ENCODE data around the gene COL20A1.

COL20A1 gene

GRCh38 chr20:63366390-63367365 is 73.7 kb downstream of the COL20A1 start:
- no peak overlapping the region for H3K9ac ChIP-seq (ENCODE audit: low read depth, low read length)
- no peaks in the 10 kb centered on the region for H3K4me1 ChIP-seq (ENCODE audit: control insufficient read depth, insufficient read depth, low read length)
- H3K36me3 ChIP-seq (ENCODE audit: control insufficient read depth, insufficient read depth, low read length) = no peaks in the 10 kb centered on the region
- H3K9me3 ChIP-seq (ENCODE audit: control insufficient read depth, insufficient read depth, low read length) = no peaks in the 10 kb centered on the region
- no peak overlapping the region for H3K4me3 ChIP-seq (ENCODE audit: low read depth, low read length)
- H3K27me3 ChIP-seq (ENCODE audit: control insufficient read depth, insufficient read depth, low read length) = peaks cover 2% of the 10 kb centered on the region

DNA sequence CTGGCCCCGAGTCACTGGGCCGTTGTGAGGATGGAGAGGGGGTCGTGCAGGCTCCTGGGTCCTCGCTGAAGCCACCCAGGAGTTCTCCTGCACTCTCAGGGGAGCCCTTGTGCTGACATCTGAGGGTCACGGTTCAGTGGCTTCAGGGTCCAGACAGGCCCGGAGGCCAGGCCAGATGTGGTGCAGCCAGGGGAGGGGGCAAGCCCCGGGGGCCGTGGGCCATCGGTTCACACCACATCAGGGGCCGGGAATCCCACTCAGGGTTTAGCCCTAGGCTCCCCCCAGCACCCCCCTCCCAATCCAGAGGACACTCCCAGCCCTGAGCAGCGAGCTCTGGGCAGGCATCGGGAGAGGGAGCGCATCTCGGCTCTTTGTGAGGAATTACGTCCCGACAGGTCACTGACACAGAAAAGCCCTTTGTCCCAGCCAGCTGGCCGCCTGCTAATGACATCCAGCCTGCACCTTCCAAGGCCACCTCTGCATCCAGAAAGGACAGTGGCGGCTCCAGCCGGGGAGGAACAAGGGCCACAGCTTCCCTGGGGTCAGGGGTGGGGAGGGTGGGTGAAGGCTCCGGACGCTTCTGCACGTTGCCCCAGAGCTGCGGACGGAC is 74.6 kb downstream of the COL20A1 start:
- Histone ChIP-seq H3K27me3 (ENCODE audit: control insufficient read depth, insufficient read depth, low read length) (peaks cover 2% of the 10 kb centered on the region), H3K9ac (ENCODE audit: low read depth, low read length) (no peak overlapping the region), H3K36me3 (ENCODE audit: control insufficient read depth, insufficient read depth, low read length) (no peaks in the 10 kb centered on the region), H3K9me3 (ENCODE audit: control insufficient read depth, insufficient read depth, low read length) (no peaks in the 10 kb centered on the region), H3K4me1 (ENCODE audit: control insufficient read depth, insufficient read depth, low read length) (no peaks in the 10 kb centered on the region), H3K4me3 (ENCODE audit: low read depth, low read length) (no peak overlapping the region)

GRCh38 chr20:63368151-63368550 is 75.2 kb downstream of the COL20A1 start:
- H3K27me3 ChIP-seq (ENCODE audit: control insufficient read depth, insufficient read depth, low read length) = no peaks in the 10 kb centered on the region
- no peaks in the 10 kb centered on the region for H3K4me1 ChIP-seq (ENCODE audit: control insufficient read depth, insufficient read depth, low read length)
- H3K4me3 ChIP-seq (ENCODE audit: low read depth, low read length) = no peak overlapping the region
- H3K9ac ChIP-seq (ENCODE audit: low read depth, low read length) = no peak overlapping the region
- no peaks in the 10 kb centered on the region for H3K36me3 ChIP-seq (ENCODE audit: control insufficient read depth, insufficient read depth, low read length)
- no peaks in the 10 kb centered on the region for H3K9me3 ChIP-seq (ENCODE audit: control insufficient read depth, insufficient read depth, low read length)

DNA sequence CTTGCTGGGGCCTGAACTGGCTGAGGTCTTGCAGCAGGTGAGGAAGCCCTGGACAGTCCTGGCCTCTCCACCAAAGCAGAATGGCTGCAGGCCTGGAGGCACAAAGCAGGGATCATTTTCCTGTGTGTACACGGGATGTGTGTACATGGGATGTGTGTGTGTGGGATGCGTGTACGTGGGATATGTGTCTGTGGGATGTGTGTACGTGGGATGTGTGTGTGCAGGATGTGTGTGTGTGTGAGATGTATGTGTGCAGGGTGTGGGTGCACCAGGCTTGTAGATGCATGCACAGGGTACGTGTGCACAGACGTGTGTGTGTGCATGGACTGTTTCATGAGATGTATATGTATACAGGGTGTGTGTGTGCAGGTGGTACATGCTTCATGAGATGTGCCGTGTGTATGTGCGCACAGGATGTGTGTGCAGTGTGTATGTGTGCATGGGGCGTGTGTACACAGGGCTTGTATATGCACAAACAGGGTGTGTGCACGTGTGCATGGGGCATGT is 76.1 kb downstream of the COL20A1 start:
- H3K9me3 ChIP-seq (ENCODE audit: control insufficient read depth, insufficient read depth, low read length) = no peaks in the 10 kb centered on the region
- no peaks in the 10 kb centered on the region for H3K27me3 ChIP-seq (ENCODE audit: control insufficient read depth, insufficient read depth, low read length)
- H3K9ac ChIP-seq (ENCODE audit: low read depth, low read length) = no peak overlapping the region
- no peak overlapping the region for H3K4me3 ChIP-seq (ENCODE audit: low read depth, low read length)
- H3K36me3 ChIP-seq (ENCODE audit: control insufficient read depth, insufficient read depth, low read length) = no peaks in the 10 kb centered on the region
- H3K4me1 ChIP-seq (ENCODE audit: control insufficient read depth, insufficient read depth, low read length) = no peaks in the 10 kb centered on the region

- no peaks in the 10 kb centered on the region for H3K9me3 ChIP-seq (ENCODE audit: control insufficient read depth, insufficient read depth, low read length)
- H3K9ac ChIP-seq (ENCODE audit: low read depth, low read length) = no peak overlapping the region
- no peaks in the 10 kb centered on the region for H3K4me1 ChIP-seq (ENCODE audit: control insufficient read depth, insufficient read depth, low read length)
- H3K4me3 ChIP-seq (ENCODE audit: low read depth, low read length) = no peak overlapping the region
- no peaks in the 10 kb centered on the region for H3K36me3 ChIP-seq (ENCODE audit: control insufficient read depth, insufficient read depth, low read length)
- H3K27me3 ChIP-seq (ENCODE audit: control insufficient read depth, insufficient read depth, low read length) = no peaks in the 10 kb centered on the region
These were observed 77.0 kb downstream of the COL20A1 start for GRCh38 chr20:63369724-63370617.

GRCh38 chr20:63370618-63371187 is 77.7 kb downstream of the COL20A1 start:
- no peak overlapping the region for H3K9ac ChIP-seq (ENCODE audit: low read depth, low read length)
- H3K4me1 ChIP-seq (ENCODE audit: control insufficient read depth, insufficient read depth, low read length) = no peaks in the 10 kb centered on the region
- no peaks in the 10 kb centered on the region for H3K9me3 ChIP-seq (ENCODE audit: control insufficient read depth, insufficient read depth, low read length)
- no peaks in the 10 kb centered on the region for H3K36me3 ChIP-seq (ENCODE audit: control insufficient read depth, insufficient read depth, low read length)
- H3K4me3 ChIP-seq (ENCODE audit: low read depth, low read length) = no peak overlapping the region
- no peaks in the 10 kb centered on the region for H3K27me3 ChIP-seq (ENCODE audit: control insufficient read depth, insufficient read depth, low read length)

DNA sequence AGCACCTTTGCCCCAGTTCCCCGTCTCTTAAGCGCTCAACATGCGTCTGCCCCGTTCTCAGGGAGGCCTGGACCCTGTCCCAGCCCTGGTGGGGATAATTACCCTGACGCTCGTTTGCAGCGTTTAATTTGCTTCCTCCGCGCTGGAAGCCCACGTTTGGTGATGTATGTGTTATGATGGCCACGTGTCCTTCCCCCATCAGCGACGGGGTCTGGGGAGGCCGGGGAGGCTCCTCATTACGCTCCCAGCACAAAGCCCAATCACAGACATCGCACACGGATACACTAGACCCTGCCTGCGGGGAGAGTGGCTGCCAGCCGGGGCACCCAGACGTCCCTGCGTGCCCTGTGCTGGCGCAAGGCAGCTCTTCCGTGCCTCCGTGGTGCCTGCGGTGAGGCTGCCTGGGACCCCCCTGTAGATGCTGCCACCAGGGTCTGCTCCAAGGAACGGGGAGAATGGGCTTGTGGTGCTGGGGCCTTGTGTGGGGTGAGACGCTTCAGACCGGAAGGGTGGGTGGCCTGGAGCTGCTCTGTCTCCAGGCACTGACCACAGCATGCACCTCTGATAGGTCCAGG is 78.4 kb downstream of the COL20A1 start:
- Histone ChIP-seq H3K27me3 (ENCODE audit: control insufficient read depth, insufficient read depth, low read length) (no peaks in the 10 kb centered on the region), H3K4me1 (ENCODE audit: control insufficient read depth, insufficient read depth, low read length) (no peaks in the 10 kb centered on the region), H3K9me3 (ENCODE audit: control insufficient read depth, insufficient read depth, low read length) (no peaks in the 10 kb centered on the region), H3K36me3 (ENCODE audit: control insufficient read depth, insufficient read depth, low read length) (no peaks in the 10 kb centered on the region), H3K4me3 (ENCODE audit: low read depth, low read length) (no peak overlapping the region), H3K9ac (ENCODE audit: low read depth, low read length) (no peak overlapping the region)

GRCh38 chr20:63372971-63373885 is 80.2 kb downstream of the COL20A1 start:
- Histone ChIP-seq H3K4me3 (ENCODE audit: low read depth, low read length) (no peak overlapping the region), H3K9me3 (ENCODE audit: control insufficient read depth, insufficient read depth, low read length) (no peaks in the 10 kb centered on the region), H3K4me1 (ENCODE audit: control insufficient read depth, insufficient read depth, low read length) (no peaks in the 10 kb centered on the region), H3K27me3 (ENCODE audit: control insufficient read depth, insufficient read depth, low read length) (no peaks in the 10 kb centered on the region), H3K9ac (ENCODE audit: low read depth, low read length) (no peak overlapping the region), H3K36me3 (ENCODE audit: control insufficient read depth, insufficient read depth, low read length) (no peaks in the 10 kb centered on the region)

GRCh38 chr20:63373996-63374395 is 81.0 kb downstream of the COL20A1 start:
- no peaks in the 10 kb centered on the region for H3K27me3 ChIP-seq (ENCODE audit: control insufficient read depth, insufficient read depth, low read length)
- no peaks in the 10 kb centered on the region for H3K36me3 ChIP-seq (ENCODE audit: control insufficient read depth, insufficient read depth, low read length)

DNA sequence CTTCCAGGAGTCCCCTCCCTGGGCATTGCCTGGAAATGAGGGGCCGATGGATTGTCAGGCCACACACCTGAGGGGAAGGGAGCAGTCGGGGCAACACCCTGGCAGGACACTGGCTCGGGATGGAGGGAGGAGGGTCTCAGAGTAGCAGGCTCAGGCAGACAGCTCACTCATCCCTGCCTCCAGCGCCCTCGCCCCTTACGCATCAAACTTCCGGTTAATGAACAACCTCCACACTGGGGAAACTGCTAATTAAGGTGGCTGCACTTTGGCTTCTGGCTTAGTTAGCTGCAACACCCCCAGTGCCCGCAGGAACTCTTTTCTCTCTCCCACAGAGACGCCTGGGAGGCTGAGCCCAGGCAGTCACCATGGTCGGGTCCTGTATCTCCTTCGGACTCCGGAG is 81.5 kb downstream of the COL20A1 start:
- Histone ChIP-seq H3K27me3 (ENCODE audit: control insufficient read depth, insufficient read depth, low read length) (no peaks in the 10 kb centered on the region), H3K9me3 (ENCODE audit: control insufficient read depth, insufficient read depth, low read length) (no peaks in the 10 kb centered on the region), H3K9ac (ENCODE audit: low read depth, low read length) (no peak overlapping the region), H3K4me1 (ENCODE audit: control insufficient read depth, insufficient read depth, low read length) (no peaks in the 10 kb centered on the region), H3K36me3 (ENCODE audit: control insufficient read depth, insufficient read depth, low read length) (no peaks in the 10 kb centered on the region), H3K4me3 (ENCODE audit: low read depth, low read length) (no peak overlapping the region)

More at GRCh38 chr20:63373996-63374395, 81.0 kb downstream of the COL20A1 start:
- Histone ChIP-seq H3K9ac (ENCODE audit: low read depth, low read length) (no peak overlapping the region), H3K9me3 (ENCODE audit: control insufficient read depth, insufficient read depth, low read length) (no peaks in the 10 kb centered on the region), H3K4me3 (ENCODE audit: low read depth, low read length) (no peak overlapping the region), H3K4me1 (ENCODE audit: control insufficient read depth, insufficient read depth, low read length) (no peaks in the 10 kb centered on the region)
